HG02884 (cell line): ENCODE results near the gene ZNF330.
"Not testable (repeated sequence)": the region's sequence is repeated elsewhere in the genome, so short reads cannot be mapped to it uniquely, and the experiment has no call there.

ENCODE experiments used
- ATAC-seq: cut with Tn5 transposase; IDR thresholded peaks from one replicate; pipeline ENCODE4 v1.9.1; 2021; ENCODE audit warnings: mild to moderate bottlenecking, moderate library complexity; ENCODE audit not compliant: unreplicated experiment

The ZNF330 gene

DNA sequence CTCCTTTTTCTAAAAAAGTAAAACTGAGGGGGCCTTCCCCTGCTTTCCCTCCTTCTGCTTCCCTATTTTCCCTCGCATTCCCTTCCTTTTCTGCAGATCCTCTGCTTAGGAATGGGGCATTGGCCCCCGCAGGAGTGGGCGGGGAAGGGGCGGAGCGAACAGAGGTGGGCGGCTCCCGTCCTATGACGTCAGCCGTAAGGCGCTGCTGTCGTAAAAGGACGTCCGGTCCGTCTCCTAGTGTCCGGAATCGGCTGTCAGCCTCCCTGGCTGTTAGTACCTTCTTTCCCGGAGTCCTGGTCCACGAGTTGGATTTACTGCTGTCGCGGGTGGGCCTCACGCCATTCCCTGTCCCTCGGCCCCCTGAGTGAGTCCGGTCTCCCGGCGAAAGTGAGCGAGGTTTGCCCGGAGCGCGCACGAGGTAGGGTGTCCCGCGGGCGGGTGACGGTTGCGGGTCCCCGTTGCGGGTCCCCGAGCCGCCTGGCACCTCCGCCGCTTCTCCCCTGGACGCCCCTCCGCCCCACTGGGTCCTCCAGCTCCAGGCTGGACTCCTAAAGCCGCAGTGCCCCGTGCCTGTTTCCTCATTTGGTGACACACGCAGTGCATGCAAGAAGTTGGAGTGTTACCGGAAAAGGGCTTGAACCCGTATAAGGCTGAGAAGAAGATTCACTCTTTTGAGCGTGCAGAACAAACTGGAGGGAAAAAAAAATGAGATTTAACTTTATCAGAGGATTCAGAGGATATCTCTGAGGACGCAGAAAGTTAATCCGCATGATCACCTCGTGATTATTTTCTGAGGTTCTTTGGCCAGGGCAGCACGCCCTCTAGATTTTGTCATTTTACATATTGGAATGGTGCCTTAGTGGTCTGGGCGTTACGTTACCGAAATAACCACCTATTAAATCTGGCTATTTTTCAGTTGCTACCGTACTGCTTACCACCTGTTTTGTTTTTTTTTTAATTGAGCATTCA, at the start of gene ZNF330:
TSS of gene ZNF330 (plus strand) at position 205 of the 969 bp plus-strand sequence. CDS start 1,477 bp downstream, outside the sequence.
- ATAC-seq, result peak; percentile 90

DNA sequence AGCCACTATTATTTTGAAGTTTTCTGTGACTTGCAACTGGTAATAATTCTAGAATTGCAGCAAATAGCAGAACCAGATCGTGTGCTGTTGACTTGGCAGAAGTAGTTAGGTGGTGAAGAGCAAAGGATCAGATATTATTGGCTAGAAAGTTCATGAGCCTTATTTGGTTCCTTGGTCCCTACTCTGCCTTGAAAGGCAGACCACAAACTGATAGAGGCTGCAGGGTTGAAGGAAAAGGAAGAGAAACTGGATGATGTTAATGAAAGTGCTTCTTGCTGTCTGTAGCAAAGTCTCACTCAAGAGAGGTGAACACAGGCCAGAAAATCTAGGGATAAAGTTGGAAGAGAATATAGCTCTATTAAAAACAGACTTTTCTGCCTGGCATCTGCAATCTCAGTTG, 46.2 kb upstream of the ZNF330 start:
- ATAC-seq, result peak; percentile 76

DNA sequence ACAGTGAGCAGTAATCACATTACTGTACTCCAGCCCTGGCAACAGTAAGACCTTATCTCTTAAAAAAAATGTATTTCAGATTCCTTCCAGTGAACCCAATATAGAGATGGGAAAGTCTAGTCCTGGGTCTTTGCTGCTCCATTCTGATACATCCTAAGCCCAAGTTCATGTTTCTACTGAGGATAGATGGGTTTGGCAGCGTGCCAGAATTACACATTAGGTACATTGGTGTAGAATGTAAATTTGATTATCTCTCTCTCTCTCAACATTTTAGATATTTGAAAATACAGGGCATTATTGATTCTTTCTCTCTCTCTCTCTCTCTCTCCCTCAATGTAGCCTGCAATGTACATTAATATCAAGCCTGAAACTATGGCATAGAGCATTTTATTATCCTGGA, 43.5 kb upstream of the ZNF330 start:
- no peak for ATAC-seq

DNA sequence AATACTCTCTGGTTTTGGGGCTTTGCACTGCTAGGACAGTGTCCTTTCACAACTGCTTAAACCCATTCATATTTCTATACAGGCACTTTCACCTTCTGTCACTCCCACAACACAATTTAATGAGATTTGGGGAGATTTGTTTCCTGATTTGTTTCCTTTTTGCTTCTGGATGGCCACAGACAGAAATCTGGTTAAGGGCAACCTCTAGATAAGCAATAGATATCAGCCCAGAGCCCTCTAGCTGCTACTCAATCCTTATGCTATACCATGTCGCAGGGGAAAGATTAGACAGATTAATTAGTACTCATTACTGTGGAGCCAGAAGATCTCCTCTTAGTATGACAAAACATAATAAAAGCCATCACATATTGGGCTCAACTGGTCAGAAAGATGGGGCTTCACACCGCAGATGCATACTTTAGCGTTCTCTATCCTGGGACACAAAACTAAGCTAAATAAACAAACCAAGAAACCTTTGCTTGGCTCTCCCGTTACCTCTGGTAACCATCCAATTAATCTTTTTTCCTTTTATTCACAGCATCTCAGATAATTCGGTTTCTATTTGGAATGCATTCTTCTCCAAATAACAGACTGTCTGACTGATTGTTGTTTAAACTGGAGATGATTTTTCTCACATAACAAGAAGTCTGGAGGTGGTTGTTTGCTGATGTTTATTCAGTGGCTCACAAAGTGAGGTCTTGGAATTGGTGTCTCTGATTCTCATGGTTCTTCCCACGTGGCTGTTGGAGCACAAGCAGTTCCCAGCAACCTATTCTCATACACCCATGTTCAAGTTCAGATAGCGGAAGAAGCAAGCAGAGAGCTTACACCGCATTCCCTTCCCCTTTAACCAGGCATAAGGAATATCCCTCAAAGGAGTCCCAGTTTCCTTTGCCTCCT, 41.0 kb upstream of the ZNF330 start:
- ATAC-seq, result no peak

DNA sequence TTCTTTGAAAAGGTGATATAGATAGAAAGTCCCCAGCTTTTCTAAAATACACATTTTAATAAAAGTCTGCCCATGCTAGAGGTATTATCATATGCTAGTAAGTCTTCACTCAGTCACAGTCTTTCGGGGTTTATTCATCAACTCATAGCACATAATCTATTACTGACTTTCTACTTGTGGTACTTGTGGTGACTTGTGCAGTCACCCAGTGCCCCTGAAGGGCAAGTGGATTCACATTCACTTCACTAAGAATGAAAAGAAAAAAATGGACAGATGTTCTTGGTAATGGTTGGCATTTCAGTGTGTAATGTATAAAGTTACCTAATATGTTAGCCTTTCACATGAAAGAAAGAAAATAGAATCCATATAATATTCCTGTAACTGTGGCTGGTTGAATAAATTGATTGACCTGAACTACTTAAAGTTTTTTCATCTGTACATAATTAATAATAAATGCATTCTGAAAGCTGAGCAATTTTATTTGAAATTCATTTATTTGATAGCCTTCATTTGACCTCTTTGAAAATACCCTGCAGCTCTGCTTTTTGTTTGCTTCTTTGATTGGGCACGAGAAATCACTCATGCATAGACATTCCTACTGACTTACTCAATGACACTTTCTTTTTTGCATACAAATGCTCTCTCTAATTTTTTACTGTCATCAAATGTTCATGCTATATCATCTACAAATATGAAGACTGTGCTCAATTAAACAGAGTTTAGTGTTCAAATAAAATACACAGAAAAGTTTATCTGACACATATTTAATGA, 39.5 kb upstream of the ZNF330 start:
- no peak for ATAC-seq

DNA sequence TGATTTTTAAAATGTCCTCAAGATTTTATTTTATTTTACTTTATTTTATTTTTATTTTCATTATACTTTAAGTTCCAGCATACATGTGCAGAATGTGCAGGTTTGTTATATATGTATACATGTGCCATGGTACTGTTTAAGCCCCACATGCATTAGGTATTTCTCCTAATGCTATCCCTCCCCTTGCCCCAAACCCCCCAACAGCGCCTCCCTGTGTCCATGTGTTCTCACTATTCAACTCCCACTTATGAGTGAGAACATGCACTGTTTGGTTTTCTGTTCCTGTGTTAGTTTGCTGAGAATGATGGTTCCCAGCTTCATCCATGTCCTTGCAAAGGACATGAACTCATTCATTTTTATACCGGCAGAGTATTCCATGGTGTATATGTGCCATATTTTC, 37.2 kb upstream of the ZNF330 start:
- ATAC-seq, result not testable (repeated sequence)

DNA sequence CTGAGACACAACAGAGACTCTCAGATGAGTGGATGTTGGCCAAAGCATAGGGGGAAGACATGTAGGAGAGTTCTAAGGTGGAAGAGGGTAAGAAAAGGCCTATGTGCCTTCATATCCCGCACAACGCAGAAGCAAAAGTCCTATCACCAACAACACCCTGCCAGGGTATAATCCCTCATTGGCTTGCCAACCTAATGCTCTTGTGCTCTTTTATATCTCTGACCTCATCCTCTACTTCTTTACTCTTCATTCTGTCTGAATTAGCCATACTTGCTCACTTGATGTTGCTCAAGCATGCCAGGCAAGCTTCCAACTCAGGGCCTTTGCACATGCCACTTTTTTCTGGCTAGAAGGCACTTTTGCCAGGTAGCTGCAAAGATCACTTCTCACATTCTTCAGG, 28.1 kb upstream of the ZNF330 start:
- ATAC-seq, result no peak

DNA sequence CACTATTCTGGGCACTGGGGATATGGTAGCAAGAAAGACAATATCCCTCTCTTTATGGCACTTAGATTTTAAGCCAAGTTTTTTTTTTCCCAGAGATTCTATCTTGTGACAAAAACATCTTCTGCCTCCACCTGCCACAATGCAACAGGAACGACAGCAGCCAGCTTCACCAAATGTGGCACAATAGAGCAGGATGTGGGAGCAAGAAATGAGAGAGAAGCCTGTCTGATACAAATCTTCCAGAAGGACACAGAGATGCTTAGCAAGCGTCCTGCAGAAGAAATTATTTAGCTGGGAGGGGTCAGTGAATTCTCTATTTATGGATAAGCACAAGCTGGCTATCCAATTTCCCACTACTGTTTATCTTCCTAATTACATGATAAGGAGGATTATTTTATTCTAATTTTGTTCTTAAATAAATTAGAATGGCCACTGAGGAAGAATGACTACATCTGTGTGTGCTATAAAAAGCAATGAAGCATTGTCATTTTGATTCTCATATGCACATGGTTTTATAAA, 27.1 kb upstream of the ZNF330 start:
- no peak for ATAC-seq

DNA sequence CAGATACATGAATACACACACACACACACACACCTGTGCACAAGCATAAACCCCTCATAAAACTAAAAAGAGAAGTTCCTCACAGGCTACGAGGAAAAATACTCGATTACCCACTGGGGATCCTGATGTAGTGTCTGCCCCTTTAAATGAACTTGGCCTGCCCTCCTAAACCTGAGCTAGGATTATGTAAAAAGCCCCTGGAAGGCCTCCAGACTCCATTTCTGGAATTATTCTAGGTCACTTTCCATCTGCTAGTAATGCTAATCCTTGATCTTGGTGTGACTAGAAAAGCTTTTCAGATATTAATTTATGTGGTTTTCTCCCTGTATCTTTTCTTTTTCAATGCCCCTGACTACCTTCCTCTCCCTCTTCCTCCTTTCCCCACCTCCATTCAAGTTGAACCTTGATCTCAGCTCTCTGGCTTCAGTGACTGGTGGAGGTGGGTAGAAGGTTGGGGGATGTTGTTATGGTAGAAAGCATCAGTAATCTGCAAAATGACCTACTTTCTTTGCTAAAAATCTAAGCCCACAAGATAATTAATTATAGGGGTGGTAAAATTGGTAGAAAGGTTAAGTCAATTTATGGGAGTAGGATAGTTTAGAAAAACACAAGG, 25.5 kb upstream of the ZNF330 start:
- no peak for ATAC-seq

DNA sequence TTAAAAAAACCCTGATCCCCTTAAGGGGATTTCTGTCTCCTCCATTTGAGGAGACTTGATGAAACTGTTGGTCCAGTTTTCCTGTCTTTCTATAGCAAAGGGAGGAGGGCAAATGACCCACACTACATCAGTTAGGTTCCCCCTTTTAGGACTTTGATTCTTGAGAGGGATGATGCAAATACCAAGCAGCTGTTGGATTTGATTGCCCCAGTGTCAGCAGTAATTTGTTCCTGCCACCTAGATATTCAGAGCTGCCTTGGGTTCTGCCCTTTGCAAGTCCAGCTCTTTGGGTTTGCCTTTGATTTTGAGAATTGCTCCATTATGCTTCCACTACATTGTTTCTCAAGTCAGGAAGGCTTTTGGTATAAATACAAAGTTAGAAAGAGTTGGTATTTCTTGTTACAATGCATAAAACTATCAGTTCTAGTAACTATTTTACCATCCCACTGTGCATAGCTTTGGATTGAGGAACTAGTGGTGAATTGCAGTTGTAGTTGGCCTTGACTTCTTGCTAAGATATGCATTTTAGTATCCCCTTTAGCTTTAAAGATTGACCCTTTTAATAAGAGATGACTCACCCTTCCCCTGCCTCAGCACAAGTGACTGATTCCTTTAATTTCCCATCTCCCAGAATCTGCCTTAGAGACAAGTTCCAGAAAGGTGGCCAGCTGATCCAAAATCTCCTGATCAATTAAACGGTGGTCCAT, 24.3 kb upstream of the ZNF330 start:
- no peak for ATAC-seq

DNA sequence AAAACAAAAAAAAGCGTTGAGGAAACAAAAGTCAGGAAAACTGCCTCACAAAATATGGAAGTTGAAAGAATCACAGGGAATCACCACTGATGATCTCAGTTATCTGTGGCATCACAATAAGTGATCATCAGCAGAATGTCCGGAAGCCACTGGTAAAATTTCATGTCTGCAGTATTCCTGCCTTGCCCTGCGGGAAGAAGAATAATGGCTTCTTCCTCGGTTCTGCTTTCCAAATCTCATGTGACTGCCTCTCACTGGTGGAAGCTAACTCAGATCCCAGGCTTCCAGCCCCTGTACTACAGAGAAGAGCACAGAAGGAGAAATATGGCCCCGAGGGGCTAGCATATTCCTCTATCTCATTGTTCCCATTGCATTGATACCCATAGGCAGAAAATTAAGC, 12.7 kb upstream of the ZNF330 start:
- no peak for ATAC-seq

DNA sequence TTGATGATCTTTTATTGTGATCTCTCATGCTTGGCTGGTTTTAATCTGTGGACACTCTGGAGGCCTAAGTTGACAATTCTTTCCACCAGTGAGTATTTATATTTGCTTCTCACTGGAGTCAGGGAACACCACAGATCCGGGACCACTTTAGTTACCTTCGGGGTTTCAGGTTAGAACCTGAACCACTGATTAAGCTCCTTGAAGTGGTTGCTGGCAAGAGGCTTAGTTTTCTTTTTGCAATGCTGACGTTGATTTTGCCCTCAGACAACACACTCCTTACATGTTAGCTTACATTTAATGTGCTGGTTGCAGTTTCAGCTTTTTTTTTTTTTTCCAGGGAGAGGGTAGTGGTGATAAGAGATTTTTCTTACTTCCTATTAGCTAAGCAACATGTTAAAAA, 10.5 kb upstream of the ZNF330 start:
- ATAC-seq, result no peak

DNA sequence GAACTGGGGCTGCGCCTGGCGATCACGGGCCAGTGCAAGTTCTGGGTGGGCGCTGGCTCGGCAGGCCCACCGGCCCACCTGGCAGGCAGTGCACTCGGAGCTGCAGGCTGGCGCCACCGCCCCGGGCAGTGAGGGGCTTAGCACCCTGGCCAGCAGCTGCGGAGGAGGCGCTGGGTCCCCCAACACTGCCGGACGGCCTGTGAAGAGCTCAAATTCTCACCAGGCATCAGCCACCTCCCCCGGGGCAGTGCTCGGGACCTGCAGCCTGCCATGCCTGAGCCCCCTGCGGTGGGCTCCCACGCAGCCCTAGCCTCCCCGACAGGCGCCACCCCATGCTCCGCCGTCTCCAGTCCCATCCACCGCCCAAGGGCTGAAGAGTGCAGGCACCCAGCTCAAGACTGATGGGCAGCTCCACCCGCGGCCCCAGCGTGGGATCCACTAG, 7.1 kb upstream of the ZNF330 start:
- ATAC-seq, result no peak

DNA sequence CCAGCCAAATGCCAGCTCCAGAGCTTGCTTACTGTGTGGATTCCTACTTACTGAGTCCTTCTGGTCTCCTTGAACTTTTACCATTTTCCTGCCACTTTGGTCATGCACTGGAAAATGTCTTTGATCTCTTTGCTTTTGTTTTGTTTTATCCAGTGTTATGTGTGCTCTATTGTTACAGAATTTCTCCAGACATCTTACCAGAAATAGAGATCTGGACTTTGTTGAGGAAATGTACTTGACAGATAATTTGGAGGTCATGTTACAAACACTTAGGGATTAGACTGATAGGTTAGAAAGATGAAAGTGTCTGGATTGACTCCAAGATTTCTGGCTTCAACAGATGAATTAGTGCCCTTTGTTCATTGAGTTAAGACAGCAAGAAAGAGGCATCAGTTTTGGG, 5.7 kb upstream of the ZNF330 start:
- no peak for ATAC-seq

DNA sequence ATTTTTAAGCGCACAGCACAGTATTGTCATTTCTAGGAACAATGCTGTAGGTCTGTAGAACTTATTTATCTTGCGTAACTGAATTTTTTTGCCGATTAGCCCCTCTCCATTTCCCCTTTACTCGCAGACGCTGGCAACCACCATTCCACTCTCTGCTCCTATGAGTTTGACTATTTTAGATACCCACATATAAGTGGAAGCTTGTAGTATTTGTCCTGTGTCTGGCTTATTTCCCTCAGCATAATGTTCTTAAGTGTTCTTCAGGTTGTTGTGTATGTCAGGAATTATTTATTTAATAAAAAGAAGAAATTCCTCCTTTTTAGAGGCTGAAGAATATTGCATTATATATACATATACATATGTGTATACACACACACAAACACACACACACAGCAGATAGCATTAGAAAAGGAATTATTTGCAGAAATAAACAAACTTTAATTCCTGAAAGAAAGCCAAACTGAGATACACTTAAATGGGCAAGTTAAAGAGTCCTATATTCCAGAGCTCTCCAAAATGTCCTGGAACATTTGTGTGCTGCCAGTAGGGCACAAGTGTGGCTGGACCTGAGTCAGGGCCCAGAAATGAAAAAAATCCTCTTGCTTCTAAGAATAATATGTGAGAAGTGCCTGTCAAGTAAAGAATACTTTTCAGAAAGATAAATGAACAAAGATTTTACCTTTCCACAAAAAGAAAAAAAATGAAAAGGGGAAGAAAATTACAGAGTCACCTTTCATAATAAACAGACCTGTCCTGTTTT, 4.5 kb upstream of the ZNF330 start:
- no peak for ATAC-seq

DNA sequence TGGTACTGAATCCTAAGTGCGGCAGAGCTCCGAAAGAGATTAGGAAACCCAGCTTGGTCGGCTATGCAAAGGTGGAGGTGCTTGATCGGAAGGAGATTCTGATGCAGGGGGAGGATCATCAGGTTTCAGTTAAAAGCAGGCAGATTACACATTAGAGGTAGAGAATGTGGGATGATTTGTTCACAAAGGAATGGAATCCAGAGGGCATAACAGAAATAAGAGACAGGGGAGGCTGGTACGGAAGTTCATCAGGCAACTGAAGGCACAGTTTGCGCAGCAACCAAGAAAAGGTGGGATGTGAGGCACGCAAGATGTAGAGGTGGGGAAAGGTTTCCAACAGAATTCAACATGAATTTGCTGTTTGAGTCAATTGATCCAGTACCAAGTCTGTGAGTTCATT, 424 bp upstream of the ZNF330 start:
- peak; percentile 4 for ATAC-seq

DNA sequence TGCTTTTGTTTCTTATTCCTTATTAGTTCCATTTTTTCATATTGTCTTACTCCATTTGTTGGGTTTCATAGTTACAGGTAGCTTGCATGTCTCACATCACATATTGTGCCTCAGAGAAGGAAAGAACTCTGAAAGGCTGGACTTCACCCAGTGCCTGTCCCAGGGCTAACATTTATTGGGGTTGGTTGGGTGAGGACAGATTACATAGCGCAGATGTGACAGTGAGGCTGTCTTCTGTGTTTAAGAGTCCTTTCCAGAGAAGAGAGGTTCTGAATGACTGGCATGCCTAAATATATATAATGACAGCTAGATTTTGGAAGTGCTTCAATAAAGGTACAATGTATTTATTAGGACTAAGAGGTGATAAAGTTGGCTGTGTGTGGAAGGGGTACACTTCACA, 2.7 kb downstream of the ZNF330 start:
- no peak for ATAC-seq

DNA sequence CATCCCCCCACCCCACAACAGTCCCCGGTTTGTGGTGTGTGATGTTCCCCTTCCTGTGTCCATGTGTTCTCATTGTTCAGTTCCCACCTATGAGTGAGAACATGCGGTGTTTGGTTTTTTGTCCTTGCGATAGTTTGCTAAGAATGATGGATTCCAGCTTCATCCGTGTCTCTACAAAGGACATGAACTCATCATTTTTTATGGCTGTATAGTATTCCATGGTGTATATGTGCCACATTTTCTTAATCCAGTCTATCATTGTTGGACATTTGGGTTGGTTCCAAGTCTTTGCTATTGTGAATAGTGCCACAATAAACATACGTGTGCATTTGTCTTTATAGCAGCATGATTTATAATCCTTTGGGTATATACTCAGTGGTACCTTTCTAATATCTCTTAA, 6.6 kb downstream of the ZNF330 start:
- not testable (repeated sequence) for ATAC-seq
